HG03025 (cell line): Measurements from ENCODE around the gene YKT6.
"Not testable (repeated sequence)": the region's sequence is repeated elsewhere in the genome, so short reads cannot be mapped to it uniquely, and the experiment has no call there.

ENCODE experiments used
- ATAC-seq: cut with Tn5 transposase; IDR thresholded peaks from one replicate; pipeline ENCODE4 v1.9.1; 2021; ENCODE audit warnings: mild to moderate bottlenecking, moderate library complexity; ENCODE audit not compliant: unreplicated experiment, low FRiP score

The YKT6 gene

DNA sequence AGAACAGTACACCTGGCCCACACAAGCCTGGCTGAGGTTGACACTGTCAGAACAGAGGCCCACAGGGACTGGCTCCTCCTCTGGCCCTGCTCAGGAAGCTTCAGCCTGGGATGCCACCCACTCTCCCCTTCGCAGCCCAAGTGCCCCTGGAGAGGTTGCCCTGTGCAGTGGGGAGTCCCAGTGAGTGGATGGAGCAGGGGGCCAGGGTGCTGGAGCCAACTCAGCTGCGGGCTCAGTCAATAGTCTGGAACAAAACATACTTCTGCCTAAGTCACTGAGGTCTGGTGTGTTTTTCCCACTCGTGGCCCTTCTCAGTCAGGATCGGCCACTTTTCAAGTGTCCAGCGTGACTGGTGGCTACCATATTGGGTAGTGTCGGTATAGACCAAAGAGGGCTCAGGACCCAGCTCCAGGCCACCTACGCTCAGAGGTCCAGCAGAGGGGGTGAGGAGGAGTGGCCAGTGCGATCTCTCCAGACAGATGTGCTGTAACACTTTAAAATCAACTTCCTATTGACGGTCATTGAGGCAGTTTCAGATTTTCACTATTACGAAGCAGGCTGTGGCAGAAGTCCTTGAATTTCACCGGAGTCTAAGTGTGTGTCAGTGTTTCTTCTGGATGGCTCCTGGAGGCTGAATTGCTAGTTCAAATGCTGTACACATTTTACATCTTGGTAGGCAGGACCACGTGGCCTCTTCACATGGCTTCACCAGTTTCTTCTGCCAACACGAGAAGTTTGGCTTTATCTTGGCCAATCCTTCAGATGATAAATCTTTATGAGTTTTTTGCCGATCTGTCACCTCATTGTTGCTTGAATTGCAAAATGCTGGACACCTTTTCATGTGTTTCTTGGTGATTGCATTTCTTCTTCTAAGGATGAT lies 10.5 kb upstream of the YKT6 start:
- ATAC-seq: no peak

DNA sequence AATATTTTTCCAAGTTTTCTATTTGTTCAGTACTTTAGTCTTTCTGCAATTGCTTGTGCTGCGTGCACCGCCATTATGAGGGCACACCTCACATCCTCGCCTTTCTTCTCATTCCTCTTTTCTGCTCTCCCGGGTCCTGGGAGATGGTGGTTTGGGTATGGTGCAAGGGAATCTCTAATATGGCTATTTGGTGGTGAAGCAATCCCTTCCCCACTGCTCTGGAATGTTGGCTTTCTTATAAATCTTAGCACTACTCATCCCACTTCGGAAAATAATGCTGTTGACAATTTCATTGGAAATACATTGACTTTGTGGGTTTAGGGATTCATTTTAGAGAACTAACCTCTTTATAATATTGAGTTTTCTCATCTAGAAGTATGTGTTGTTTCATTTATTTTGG lies 9.6 kb upstream of the YKT6 start:
- ATAC-seq: no peak

DNA sequence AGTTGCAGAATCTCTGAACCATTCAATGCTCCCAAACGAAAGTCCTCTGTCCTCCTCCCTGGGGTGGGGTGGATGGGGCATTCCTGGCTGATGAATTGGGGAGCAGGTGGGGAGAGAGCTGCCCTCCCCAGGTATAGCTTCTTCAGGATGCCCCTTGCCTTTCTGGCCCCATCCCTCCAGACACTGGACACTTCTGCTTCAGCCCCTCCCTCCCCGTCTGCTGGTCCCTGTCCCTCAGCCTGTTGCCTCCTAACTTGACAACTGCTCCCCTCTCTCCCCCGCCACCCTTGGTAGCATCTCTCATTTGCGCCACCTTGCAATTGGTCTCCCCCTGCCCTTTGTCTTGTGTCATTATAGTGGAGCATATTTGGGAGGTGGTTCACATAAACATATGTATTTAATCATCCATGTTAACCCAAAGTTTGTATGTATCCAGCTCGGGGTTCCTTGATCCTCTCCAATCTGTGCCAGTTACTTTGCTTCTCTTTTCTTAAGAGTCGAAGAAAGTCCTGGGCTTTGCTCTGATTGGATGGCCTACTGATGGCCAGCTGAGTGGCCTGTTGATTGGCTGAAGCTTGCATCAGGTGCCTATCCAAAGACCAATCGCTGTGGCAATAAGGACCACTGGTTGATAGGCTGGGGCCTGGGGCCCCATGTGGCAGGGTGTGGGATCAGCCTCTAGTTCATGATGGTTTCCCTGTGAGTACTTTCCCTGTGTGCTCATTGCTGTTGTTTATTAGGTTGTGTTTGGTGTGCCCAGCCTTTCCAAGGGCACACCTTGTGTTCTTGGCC lies 7.6 kb upstream of the YKT6 start:
- ATAC-seq: no peak

DNA sequence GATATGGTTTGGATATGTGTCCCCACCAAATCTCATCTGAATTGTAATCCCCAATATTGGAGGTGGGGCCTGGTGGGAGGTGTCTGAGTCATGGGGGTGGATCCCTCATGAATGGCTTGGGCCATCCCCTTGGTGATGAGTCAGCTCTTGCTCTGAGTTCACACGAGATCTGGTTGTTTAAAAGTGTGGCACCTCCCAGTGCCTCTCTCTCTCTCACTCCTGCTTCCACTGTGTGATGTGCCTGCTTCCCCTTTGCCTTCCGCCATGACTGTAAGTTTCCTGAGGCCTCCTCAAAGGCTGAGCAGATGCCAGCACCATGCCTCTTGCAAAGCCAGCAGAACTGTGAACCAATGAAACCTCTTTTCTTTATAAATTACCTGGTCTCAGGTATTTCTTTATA lies 6.7 kb upstream of the YKT6 start:
- no peak for ATAC-seq

DNA sequence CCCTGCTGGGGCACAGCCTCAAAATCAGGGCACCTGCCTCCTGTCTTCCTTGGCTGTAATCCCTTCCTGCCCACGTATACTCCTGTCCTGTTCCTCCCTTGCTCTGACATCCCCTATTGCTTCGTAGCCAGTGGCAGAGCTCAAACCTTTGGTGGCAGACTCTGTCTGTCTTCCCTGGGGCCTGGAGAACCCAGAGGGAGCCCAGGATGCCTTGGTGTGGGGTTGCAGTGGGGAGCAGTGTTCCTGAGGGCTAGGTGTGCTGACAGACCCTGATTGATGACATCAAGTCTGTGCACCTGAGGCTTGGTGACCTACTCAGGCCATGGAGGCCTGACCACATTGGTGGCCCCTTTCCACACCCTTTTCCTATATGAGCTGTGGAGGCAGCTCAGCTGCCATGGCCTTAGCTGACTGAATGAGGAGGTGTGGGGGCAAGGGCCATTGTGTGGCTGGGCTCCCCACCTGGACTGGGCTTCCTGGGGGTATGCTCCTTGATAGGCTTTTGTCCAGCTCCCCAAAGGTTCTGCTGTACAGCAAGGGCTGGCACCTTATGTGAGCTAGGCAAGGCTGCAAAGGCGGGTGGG lies 6.1 kb upstream of the YKT6 start:
- ATAC-seq: no peak

DNA sequence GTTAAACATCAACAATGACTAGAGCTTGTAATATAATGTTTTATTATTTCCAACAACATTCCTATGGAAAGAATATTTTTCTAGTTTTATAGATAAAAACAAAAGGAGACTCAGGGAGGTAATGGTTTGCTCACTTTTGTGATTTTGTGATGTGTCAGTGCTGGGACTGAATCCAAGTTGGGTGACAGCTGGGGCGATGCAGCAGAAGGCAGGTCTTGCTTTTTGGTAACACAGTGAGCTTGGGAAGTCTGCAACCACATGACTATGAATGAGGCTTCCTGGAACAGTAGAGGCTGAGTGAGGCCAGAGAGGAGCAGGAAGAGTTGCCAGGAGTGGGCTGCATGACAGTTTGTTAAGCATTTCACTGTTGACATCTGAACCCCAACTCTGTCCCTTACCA lies 4.9 kb upstream of the YKT6 start:
- ATAC-seq: no peak

DNA sequence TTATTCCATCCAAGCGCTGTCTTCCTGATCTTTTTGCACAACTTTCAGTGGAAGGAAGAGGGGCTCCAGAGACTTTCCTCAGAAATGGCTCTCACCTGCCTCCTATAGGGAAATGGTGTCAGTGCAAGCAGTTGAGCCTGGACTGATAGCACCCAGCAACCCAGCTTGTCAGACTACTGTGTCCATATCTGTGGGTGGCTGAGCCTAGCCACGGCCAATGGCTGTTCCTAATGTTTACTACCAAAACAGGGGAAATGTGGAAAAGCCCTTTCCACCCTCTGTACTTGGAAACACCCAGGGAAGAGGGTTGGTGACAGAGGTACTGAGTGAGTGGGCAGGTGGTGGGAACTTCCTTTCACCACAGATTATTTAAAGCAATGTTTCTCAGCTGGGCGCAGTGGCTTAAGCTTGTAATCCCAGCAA lies 4.3 kb upstream of the YKT6 start:
- no peak for ATAC-seq

DNA sequence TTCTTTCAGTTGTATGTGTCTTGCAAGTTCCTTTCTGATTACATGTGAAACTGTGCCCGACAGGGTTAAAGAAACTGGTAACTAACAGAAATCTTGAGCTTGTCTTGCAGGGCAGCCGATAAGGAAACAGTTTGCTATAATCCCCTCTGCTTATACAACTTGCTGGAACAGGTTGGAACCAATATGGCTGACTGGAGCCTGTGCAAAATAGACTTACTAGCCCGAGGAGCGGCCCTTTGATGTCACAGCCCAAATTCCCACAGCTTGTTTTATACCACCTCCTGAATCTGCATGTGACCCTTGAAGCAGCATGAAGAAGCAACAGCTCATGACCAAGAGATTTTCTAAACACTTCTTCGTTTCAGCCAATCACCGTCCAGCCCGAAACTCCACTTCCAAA lies 3.3 kb upstream of the YKT6 start:
- ATAC-seq: no peak

DNA sequence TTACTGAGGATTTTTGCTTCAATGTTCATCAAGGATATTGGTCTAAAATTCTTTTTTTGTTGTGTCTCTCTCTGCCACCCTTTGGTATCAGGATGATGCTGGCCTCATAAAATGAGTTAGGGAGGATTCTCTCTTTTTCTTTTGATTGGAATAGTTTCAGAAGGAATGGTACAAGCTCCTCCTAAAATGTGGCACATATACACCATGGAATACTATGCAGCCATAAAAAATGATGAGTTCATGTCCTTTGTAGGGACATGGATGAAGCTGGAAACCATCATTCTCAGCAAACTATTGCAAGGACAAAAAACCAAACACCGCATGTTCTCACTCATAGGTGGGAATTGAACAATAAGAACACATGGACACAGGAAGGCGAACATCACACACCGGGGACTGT lies 615 bp upstream of the YKT6 start:
- ATAC-seq: not testable (repeated sequence)

DNA sequence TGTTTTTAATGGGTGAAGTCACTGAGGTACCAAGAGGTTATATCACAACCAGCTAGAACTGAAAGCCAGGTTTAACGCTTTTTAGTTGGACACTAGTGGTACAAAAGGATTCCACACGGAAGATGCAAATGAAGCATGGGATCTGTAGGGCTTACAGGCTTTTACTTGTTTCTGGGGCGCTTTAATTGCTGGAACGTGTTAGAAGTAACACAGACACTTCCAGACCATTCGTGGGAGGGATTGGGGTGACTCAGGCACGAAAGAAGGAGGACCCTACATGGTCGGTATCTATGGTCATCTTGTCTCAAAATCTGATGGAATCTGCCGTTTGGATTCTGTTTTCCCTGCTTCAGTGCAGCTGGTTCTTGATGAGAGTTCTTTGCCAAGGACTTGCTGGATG lies 1.0 kb downstream of the YKT6 start:
- no peak for ATAC-seq

DNA sequence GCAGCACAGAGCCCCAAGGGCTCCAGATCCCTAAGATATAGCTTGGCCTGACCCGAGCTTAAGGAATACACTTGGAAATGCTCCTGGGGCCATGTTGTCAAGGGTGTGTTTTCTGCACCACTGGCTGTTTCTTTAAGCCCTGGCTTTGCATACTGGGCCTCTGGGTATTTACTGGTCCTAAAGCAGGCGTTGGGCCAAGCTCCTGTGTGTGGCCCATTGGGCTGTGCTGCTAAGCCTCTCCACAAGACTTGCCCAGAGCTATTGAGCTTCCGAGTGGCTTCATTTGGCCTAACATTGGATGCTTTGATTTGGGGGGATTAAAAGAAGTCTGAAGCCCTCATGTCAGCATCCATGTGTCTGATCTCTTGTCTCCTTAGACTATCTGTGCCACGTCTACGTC lies 5.2 kb downstream of the YKT6 start:
- no peak for ATAC-seq

DNA sequence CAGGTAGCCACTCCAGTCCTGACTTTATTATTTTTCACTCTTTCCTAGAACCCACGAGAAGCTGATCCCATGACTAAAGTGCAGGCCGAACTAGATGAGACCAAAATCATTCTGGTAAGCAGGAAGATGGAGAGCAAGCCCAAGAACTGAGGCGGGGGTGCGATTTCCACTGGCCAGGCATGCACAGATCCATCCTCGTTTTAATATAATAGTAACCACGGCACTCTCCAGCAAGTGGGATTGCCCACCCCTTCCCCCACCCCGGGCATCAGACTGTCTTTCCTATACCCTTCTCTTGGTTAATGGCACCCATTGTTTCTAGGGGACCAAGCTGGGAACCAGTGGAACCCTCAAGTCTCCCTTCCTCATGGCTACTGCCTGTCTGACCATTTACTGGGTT lies 7.3 kb downstream of the YKT6 start:
- ATAC-seq: no peak

DNA sequence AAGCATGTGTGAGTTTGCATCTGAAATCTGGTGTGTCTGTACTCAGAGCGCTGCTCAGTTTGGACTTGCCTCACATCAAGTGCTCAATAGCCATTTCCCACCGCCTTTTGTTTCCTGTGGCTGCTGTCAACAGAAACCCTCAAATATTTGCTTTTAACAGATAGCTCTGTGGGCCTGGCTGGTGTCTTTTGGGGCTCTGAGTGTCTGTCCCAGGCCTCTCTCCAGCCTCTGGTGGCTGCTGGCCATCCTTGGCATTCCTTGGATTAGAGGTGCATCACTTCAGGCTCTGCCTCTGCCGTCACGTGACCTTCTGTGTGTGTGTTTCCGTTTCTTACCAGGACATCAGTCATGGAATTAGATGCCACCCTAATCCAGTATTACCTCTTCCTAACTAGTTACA lies 9.3 kb downstream of the YKT6 start:
- no peak for ATAC-seq

DNA sequence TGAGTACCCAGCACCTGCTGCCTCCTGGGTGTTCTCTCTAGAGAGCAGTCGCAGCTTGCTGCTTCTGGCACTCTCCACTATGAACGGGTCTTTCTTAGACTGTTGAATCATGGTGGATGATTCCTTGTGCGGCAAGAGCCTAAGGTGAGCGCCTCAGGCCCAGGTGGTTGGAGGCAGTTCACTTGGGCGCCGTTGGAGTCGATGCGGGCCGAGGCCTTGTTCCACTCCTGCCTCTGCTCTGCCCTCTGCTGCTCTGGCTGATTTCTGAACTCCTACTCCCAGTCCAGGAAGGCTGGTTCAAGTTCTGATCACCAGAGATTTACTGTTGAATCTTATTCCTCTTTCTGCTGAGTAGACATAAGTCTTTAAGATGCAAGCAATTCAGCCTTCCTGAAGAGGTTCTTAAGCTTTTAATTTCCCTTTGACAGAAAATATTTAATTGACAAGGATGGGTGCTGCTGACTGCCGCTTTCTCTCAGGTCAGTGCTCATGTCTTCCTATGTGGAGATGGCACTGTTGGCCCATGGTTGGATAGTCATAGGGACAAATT lies 10.4 kb downstream of the YKT6 start:
- no peak for ATAC-seq

DNA sequence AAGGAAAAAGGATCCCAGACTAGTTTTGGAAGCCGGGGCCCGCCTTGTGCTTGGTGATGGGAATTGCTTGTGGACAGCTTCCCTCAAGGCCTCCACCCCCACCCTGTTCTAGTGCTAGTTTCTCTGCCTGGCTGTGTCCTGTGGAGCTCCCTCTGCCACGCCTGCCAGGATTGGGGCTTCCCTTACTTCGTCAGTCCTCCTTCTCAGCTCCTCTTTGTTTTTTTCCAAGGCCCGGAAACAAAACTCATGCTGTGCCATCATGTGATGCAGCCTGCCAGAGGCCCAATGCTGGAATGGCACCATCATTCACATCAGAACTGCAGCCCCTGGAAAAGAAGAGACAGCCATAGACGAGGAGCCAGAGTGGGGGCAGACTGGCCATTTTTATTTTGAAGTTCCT lies 11.2 kb downstream of the YKT6 start:
- ATAC-seq: no peak

DNA sequence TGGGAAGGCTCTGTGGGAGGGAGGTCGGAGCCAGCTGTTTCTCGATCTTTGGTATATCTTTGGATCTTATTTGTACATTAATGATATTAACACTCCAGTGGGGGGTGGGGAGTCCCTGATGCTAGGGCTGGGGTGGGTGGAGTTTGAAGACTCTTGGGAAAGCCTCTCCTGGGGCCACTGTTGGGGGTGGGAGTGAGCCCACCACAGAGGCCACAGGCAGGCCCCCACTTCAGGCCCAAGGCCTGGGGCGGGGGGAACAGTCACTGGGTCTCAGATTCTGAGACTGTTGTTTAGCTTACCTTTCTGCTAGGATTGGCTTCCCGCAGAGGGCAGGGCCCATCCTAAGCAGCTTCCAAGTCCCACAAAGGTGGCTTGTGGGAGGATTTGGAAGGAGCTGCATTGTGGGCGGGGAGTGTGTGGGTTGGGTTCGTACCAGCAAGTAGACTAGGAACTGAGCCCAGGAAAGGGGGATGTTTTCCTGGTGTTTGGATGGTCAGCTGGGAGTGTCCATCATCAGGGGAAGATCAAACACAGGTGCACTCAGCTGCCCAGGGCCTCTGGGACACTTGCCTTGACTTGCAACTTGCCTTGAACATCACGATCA lies 11.9 kb downstream of the YKT6 start:
- no peak for ATAC-seq

DNA sequence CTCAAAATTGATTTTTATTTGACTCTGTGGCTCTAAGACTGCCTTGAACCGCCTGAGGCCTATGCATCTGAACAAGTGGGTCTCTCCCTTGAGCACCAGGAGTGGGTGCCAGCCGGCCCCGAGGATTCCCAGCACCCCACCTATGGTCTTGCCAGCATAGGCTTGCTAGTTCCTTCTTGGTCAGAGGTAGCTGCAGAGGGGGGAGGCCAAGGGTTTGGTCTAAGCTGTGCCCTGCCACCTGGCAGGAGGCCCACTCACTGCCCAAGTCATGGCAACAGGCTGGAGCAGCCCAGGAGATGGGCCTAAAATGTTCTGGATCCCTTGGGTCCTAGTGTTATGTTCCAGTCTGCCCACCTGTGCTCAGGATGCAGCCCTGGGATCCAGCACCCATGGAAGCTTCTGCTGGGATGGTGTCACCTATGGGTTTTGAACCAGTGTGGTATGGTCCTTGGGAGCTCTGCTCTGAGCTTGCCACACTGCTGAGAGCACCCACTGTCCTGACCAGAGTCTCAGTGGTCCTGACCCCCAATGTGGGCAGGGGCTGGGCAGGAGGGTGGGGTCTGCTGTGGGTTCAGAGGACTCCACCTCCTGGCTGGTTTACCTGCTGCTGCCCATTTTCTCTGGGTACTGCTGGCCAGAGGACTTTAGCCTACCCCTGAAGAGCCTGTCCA lies 12.6 kb downstream of the YKT6 start:
- ATAC-seq: no peak

DNA sequence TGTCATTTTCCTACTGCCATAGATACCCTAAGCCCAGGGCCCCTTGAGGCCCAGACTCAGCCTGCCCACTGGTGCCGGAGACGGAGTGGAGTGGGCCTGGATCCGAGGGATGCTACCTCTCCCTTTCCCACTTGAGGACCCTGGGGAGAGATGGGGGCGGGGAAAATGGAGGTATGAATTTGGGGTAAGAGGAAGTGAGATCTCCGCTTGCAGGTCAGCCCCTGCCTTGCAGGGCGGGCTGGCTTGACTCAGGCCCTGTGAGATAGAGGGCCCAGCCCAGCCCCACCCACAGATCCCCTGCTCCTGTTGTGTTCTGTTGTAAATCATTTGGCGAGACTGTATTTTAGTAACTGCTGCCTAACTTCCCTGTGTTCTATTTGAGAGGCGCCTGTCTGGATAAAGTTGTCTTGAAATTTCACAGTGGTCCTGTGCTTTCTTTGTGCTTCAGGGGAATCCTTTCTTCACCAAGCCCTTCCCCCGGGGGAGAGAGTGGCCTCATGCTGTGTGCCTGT lies 13.2 kb downstream of the YKT6 start:
- no peak for ATAC-seq

DNA sequence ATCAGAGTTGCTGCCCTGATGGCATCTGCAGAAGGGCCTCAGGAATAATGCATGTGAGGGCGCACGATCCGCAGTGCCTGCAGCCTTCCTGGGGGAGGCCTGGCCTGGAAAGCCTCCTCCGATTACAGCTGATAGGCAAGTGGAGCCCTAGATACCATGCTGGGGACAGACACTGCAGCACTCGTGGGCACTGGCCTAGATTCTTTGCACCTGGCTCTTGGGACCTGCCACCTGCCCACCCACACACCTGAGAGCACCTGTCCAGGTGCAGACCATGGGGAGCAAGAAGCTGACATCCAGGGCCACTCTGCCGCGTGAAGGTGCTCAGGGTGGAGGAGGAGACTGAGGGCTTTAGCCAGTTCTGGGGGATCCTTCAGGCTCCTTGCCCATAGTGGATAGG lies 14.8 kb downstream of the YKT6 start:
- no peak for ATAC-seq

DNA sequence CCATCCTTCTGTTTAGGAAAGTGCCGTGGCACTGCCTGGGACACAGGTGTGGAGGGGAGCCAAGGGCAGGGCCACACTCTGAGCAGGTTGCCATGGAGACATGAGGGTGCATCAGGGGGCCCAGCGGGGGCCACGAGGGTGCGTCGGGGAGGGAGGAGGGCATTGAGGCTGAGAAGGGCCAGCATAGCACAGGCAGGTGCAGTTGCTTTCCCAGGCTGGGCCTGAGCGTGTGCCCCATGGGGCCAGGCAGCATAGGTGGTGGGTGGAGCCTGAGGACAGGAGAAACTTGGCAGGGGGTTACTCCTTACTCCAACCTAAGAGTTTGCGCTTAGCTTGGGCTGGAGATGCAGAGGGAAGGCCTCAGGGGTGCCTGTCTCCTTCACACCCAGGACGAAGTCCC lies 15.2 kb downstream of the YKT6 start:
- ATAC-seq: no peak
